ENCODE measurements around the gene NFIB. TPM values are rescaled to one million over a fixed set of nuclear protein-coding genes. Genes with fewer than 3 reads are reported as not detected.

The NFIB gene
- total and polyA plus RNA-seq, 2 of the 8 experiments (the other 6 are each of a cell fraction or from before 2014, with no cell fraction given): 2.6 to 13.1 TPM

- Histone ChIP-seq H3K23me2 (ENCODE audit: low read depth, low read length) (no peaks in the 10 kb centered on the region), H2AFZ (ENCODE audit: low read length) (no peak overlapping the region), H3K79me2 (ENCODE audit: control insufficient read depth in 1 of 2, insufficient read depth in 2 of 2, low read length in 2 of 2) (no peaks in the 10 kb centered on the region), H2AK5ac (ENCODE audit: low read depth, low read length) (no peak overlapping the region), H3K14ac (ENCODE audit: insufficient read length) (no peak overlapping the region), H3K18ac (ENCODE audit: extremely low read depth, low read length) (no peak overlapping the region), H3K4me2 (ENCODE audit: insufficient read depth in 1 of 2, low read depth in 2 of 2, low read length in 2 of 2) (no peak overlapping the region), H3K27ac (ENCODE audit: low read depth, low read length) (no peak overlapping the region), H3K4me3 (ENCODE audit: extremely low read depth in 1 of 4, insufficient read depth in 2 of 4, low read depth in 3 of 4, low read length in 4 of 4) (no peak overlapping the region), H3K4ac (replicated peaks; ENCODE audit: insufficient read length, low read depth, low read length) (no peak overlapping the region), H4K91ac (replicated peaks; ENCODE audit: insufficient read length, low read length) (no peak overlapping the region), H3K23ac (ENCODE audit: insufficient read length) (no peak overlapping the region), H3K9ac (replicated peaks in 1 of 4; ENCODE audit: extremely low read depth in 1 of 4, low read depth in 3 of 4, low read length in 3 of 4) (no peak overlapping the region), H2BK15ac (ENCODE audit: low read length) (no peak overlapping the region), H2BK12ac (ENCODE audit: low read depth, low read length) (no peak overlapping the region), H2BK5ac (ENCODE audit: low read depth, low read length) (no peak overlapping the region), H2BK120ac (replicated peaks; ENCODE audit: low read depth, low read length) (no peak overlapping the region), H3K79me1 (ENCODE audit: low read depth, low read length) (no peaks in the 10 kb centered on the region), H4K20me1 (replicated peaks in 1 of 2; ENCODE audit: control insufficient read depth in 1 of 2, insufficient read depth in 2 of 2, low read length in 2 of 2) (no peaks in the 10 kb centered on the region), H4K5ac (ENCODE audit: insufficient read length, low read depth, low read length) (no peak overlapping the region), H4K8ac (ENCODE audit: extremely low read depth, insufficient read depth, low read length) (no peak overlapping the region), H3K36me3 (ENCODE audit: control insufficient read depth in 2 of 4, insufficient read depth in 4 of 4, low read length in 3 of 4) (no peaks in the 10 kb centered on the region), H2BK20ac (ENCODE audit: low read length) (no peak overlapping the region), H3K27me3 (replicated peaks in 1 of 4; ENCODE audit: control insufficient read depth in 3 of 4, extremely low read depth in 1 of 4, insufficient read depth in 3 of 4, low read length in 3 of 4) (no peaks in the 10 kb centered on the region), H3K56ac (replicated peaks; ENCODE audit: insufficient read length, low read depth, low read length) (no peak overlapping the region), H3K4me1 (replicated peaks in 1 of 4; ENCODE audit: control insufficient read depth in 3 of 4, insufficient read depth in 4 of 4, low read length in 3 of 4) (no peaks in the 10 kb centered on the region), H3K9me3 (ENCODE audit: insufficient read depth in 2 of 2, low read depth in 1 of 2, low read length in 1 of 2) (no peaks in the 10 kb centered on the region)
- 89% methylated on average over 4 of the region's 4 CpGs; no CpG with 5 or more reads in 1 of the 2 experiments for WGBS, 2 experiments (ENCODE audit: extremely low coverage in 1 of 2, insufficient coverage in 1 of 2, insufficient read length in 1 of 2, insufficient replicate concordance in 2 of 2, low coverage in 1 of 2, low lambda C conversion rate in 2 of 2, missing lambda C conversion rate in 1 of 2)
- ChIA-PET POLR2A (ENCODE audit: partially characterized antibody) (no interaction called here), CTCF (ENCODE audit: partially characterized antibody) (no interaction called here)
- no peak for FAIRE-seq
- DNase-seq (ENCODE audit: low read depth in 1 of 2, low spot score in 2 of 2): no peak
- TF ChIP-seq, protein P1, sequence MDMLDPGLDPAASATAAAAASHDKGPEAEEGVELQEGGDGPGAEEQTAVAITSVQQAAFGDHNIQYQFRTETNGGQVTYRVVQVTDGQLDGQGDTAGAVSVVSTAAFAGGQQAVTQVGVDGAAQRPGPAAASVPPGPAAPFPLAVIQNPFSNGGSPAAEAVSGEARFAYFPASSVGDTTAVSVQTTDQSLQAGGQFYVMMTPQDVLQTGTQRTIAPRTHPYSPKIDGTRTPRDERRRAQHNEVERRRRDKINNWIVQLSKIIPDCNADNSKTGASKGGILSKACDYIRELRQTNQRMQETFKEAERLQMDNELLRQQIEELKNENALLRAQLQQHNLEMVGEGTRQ (IDR thresholded peaks at IDR 0.05; ENCODE audit: low read length): no peak
- no peak for TF ChIP-seq FOSL1 (IDR thresholded peaks at IDR 0.05; ENCODE audit: insufficient read depth, low read depth, low read length)
- no peak for TF ChIP-seq ZNF274 (IDR thresholded peaks at IDR 0.05; ENCODE audit: borderline replicate concordance, extremely low read depth, low read length)
- TF ChIP-seq SRF (IDR thresholded peaks at IDR 0.05; ENCODE audit: low read depth, low read length): no peak
- no peak for TF ChIP-seq POLR2A (IDR thresholded peaks at IDR 0.05; ENCODE audit: control extremely low read depth in 1 of 2, low read depth in 2 of 2, low read length in 2 of 2)
- no peak for TF ChIP-seq CREB1 (IDR thresholded peaks at IDR 0.05)
Observed at GRCh38 chr9:14066831-14067230, 247.1 kb downstream of the NFIB start.
